Measurements from ENCODE around the gene CACNA1G. TPM values are rescaled to one million over a fixed set of nuclear protein-coding genes. Genes with fewer than 3 reads are reported as not detected.

The CACNA1G gene
- total RNA-seq, 1 donor from 2014 or later, result 0.11 TPM

GRCh38 chr17:50603340-50603739 lies 42.8 kb downstream of the CACNA1G start:
- Mint-ChIP-seq H3K27me3 (ENCODE audit: unreplicated experiment) (peaks cover 26% of the 10 kb centered on the region), H3K9me3 (ENCODE audit: unreplicated experiment) (no peaks in the 10 kb centered on the region), H3K36me3 (ENCODE audit: unreplicated experiment) (no peaks in the 10 kb centered on the region), H3K27ac (ENCODE audit: unreplicated experiment) (no peak overlapping the region), H3K4me3 (ENCODE audit: unreplicated experiment) (no peak overlapping the region), H3K4me1 (ENCODE audit: unreplicated experiment) (peaks cover 6% of the 10 kb centered on the region)
- DNase-seq (ENCODE audit: extremely low spot score, unreplicated experiment), result no peak
- no peak for TF ChIP-seq CTCF (IDR thresholded peaks at IDR 0.05)

- Mint-ChIP-seq H3K4me1 (ENCODE audit: unreplicated experiment) (peaks cover 6% of the 10 kb centered on the region), H3K9me3 (ENCODE audit: unreplicated experiment) (no peaks in the 10 kb centered on the region), H3K4me3 (ENCODE audit: unreplicated experiment) (no peak overlapping the region), H3K36me3 (ENCODE audit: unreplicated experiment) (no peaks in the 10 kb centered on the region), H3K27me3 (ENCODE audit: unreplicated experiment) (peaks cover 30% of the 10 kb centered on the region), H3K27ac (ENCODE audit: unreplicated experiment) (no peak overlapping the region)
- DNase-seq (ENCODE audit: extremely low spot score, unreplicated experiment), result no peak
- no peak for TF ChIP-seq CTCF (IDR thresholded peaks at IDR 0.05)
Measured at GRCh38 chr17:50604513-50604912, 44.0 kb downstream of the CACNA1G start.

GRCh38 chr17:50605429-50605828 lies 44.9 kb downstream of the CACNA1G start:
- no peak for DNase-seq (ENCODE audit: extremely low spot score, unreplicated experiment)
- Mint-ChIP-seq H3K36me3 (ENCODE audit: unreplicated experiment) (no peaks in the 10 kb centered on the region), H3K27ac (ENCODE audit: unreplicated experiment) (no peak overlapping the region), H3K4me1 (ENCODE audit: unreplicated experiment) (peaks cover 6% of the 10 kb centered on the region), H3K27me3 (ENCODE audit: unreplicated experiment) (peaks cover 29% of the 10 kb centered on the region), H3K9me3 (ENCODE audit: unreplicated experiment) (no peaks in the 10 kb centered on the region), H3K4me3 (ENCODE audit: unreplicated experiment) (no peak overlapping the region)
- no peak for TF ChIP-seq CTCF (IDR thresholded peaks at IDR 0.05)

DNA sequence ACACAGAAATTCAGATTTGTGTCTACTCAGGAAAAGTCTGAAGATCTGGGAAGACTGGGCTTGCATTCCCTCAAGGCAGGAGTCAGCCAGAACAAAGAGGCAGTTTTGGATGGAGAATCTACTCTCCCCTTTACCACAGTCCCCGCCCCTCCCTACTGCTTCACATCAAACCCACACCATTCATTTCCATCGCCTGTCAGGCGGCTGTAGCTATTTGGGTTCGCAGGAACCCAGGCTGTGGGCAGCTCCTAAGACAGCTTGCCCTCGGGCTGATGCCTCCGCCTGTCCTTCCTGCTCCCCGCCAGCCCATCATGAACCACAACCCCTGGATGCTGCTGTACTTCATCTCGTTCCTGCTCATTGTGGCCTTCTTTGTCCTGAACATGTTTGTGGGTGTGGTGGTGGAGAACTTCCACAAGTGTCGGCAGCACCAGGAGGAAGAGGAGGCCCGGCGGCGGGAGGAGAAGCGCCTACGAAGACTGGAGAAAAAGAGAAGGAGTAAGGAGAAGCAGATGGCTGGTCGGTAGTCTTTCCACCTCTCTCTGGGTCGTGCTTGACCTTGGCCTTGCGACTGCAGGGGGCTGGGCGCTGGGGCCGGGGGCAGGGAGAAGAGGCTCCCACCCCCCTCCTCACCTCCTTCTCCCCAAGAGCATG lies 47.1 kb downstream of the CACNA1G start:
- Mint-ChIP-seq H3K36me3 (ENCODE audit: unreplicated experiment) (no peaks in the 10 kb centered on the region), H3K27ac (ENCODE audit: unreplicated experiment) (no peak overlapping the region), H3K4me3 (ENCODE audit: unreplicated experiment) (no peak overlapping the region), H3K9me3 (ENCODE audit: unreplicated experiment) (no peaks in the 10 kb centered on the region), H3K27me3 (ENCODE audit: unreplicated experiment) (peaks cover 19% of the 10 kb centered on the region), H3K4me1 (ENCODE audit: unreplicated experiment) (peaks cover 6% of the 10 kb centered on the region)
- no peak for DNase-seq (ENCODE audit: extremely low spot score, unreplicated experiment)
- TF ChIP-seq CTCF (IDR thresholded peaks at IDR 0.05), result no peak

DNA sequence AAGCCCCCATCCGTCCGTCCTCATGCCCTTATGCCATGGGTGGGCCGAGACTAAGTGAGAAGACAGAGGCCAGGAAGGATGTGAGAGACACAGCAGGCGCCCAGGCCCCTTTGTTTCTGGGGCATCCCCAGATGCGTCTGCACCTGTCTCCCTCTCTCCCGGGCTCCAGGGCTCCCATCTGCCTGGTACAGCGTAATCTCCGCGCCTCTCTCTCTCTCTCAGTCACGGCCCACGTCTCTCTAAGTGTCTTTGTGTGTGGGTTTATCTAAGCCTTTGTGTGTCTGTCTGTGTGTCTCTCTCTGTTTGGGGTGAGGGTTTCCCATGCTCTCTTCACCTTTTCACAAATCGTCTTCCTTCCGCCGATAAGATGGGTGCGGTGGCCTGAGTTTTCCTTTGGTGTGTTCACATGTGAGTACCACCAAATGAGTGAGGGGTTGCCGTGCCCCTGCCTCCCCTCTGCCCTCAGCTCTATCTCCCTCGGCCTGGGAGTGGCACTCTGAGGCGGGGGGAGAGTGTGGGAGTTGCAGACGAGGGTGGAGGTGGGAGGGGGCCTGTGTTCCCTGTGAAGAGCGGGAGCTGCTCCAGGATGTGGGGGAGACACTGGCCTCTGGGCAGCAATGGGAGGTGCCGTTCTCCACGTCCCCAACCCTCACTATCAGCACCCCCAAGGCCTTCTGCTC lies 48.3 kb downstream of the CACNA1G start:
- H3K4me1 Mint-ChIP-seq (ENCODE audit: unreplicated experiment), result peaks cover 6% of the 10 kb centered on the region
- no peak for TF ChIP-seq CTCF (IDR thresholded peaks at IDR 0.05)
- H3K9me3 Mint-ChIP-seq (ENCODE audit: unreplicated experiment), result no peaks in the 10 kb centered on the region
- peaks cover 11% of the 10 kb centered on the region for H3K27me3 Mint-ChIP-seq (ENCODE audit: unreplicated experiment)
- H3K27ac Mint-ChIP-seq (ENCODE audit: unreplicated experiment), result no peak overlapping the region
- no peaks in the 10 kb centered on the region for H3K36me3 Mint-ChIP-seq (ENCODE audit: unreplicated experiment)
- no peak for DNase-seq (ENCODE audit: extremely low spot score, unreplicated experiment)
- no peak overlapping the region for H3K4me3 Mint-ChIP-seq (ENCODE audit: unreplicated experiment)

Data from osteocyte (in vitro differentiated cells).